GM23338 (cell line): ENCODE results near the gene GALE.

ENCODE experiments used
- EZH2 ChIP-seq: fragments of 200-600 bp; sonication (generic); IDR thresholded peaks from one replicate; pipeline ENCODE4 v1.8.0; 2017; ENCODE audit warnings: antibody characterized with exemption, mild to moderate bottlenecking, low read depth; ENCODE audit not compliant: unreplicated experiment
- TF ChIP-seq, protein P1 (sequence below): IDR thresholded peaks from one replicate; pipeline ENCODE4 v1.6.1; 2018; ENCODE audit warnings: antibody characterized with exemption; ENCODE audit not compliant: unreplicated experiment

DNA sequence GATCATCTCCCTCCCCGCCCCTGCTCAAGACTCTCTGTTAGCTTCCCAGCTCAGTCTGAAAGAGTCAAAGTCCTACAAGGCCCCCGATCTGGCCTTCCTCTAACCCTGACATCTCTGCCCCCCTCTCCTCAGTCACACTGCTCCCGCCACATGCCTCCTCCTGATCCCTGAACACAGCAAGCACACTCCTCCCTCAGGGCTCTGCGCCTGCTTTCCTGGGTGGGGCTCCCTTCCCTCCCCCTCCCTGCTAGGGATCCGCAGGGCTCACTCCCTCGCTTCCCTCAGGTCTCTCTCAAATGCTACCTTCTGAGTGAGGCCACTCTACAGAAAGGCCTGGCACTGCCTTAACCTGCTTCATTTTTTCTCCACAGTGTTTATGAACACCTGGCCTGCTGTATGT is 5.7 kb upstream of the GALE start:
- no peak for TF ChIP-seq EZH2
- TF ChIP-seq, protein P1, sequence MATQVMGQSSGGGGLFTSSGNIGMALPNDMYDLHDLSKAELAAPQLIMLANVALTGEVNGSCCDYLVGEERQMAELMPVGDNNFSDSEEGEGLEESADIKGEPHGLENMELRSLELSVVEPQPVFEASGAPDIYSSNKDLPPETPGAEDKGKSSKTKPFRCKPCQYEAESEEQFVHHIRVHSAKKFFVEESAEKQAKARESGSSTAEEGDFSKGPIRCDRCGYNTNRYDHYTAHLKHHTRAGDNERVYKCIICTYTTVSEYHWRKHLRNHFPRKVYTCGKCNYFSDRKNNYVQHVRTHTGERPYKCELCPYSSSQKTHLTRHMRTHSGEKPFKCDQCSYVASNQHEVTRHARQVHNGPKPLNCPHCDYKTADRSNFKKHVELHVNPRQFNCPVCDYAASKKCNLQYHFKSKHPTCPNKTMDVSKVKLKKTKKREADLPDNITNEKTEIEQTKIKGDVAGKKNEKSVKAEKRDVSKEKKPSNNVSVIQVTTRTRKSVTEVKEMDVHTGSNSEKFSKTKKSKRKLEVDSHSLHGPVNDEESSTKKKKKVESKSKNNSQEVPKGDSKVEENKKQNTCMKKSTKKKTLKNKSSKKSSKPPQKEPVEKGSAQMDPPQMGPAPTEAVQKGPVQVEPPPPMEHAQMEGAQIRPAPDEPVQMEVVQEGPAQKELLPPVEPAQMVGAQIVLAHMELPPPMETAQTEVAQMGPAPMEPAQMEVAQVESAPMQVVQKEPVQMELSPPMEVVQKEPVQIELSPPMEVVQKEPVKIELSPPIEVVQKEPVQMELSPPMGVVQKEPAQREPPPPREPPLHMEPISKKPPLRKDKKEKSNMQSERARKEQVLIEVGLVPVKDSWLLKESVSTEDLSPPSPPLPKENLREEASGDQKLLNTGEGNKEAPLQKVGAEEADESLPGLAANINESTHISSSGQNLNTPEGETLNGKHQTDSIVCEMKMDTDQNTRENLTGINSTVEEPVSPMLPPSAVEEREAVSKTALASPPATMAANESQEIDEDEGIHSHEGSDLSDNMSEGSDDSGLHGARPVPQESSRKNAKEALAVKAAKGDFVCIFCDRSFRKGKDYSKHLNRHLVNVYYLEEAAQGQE: no peak
